NCI-H146 treated with DMSO at 0.1 percent for 48 hours (cell line): Measurements from ENCODE around the gene TAMM41.
"Not testable (repeated sequence)": the region's sequence is repeated elsewhere in the genome, so short reads cannot be mapped to it uniquely, and the experiment has no call there.

ENCODE experiments used
- DNase-seq: peaks from one replicate; lab custom pipeline; 2025; ENCODE audit not compliant: unreplicated experiment; lab: John Stamatoyannopoulos, UW

The TAMM41 gene

DNA sequence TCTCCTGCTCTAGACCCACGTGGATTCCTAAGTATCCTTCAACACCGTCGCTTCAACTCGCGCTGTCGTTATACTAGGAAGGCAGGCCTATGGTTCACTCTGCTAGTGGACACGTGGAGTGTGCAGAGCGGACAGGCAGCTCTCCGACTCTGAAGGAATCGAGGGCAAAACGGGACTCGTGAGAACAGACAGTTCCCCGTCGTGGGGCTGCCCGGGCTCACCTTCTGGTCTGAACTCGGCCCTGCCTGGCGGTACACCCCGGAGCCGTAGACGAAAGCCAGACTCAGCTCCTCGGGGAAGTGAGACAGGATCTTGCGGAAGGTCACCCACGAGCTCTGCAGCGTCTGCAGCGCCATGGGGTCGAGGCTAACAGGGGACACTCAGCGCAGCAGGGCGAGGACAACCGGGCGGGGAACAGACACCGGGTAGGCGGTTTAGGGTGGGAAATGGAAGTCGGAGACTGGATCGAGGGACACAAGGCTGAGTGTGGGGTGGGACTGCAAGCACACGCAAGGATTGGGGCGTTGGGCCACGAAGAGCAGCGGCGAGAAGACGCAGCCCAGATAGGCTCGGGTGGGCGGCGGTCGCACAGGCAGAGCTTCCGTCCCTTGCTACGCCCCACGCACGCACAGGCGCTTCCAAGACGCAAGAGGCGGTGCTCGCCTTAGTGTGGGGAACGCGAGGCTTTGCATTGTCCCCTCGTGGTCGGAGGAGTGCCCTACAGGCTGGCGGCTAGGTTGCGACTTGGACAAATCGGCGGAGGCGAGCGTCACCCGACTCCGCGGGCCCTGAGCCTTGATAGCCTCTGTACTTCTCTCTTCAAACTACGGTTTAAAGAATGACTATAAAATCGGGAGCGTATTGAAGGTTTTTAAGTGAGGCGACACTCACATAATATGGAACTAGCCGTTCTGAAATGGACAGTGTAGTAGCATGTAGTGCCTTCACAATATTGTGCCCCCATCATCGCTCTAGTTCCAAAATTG, at the start of gene TAMM41:
TAMM41 (minus strand) TSS at position 605 of the 986 bp plus-strand sequence; CDS start at position 356, 249 bp downstream.
- peak; percentile 77 for DNase-seq

DNA sequence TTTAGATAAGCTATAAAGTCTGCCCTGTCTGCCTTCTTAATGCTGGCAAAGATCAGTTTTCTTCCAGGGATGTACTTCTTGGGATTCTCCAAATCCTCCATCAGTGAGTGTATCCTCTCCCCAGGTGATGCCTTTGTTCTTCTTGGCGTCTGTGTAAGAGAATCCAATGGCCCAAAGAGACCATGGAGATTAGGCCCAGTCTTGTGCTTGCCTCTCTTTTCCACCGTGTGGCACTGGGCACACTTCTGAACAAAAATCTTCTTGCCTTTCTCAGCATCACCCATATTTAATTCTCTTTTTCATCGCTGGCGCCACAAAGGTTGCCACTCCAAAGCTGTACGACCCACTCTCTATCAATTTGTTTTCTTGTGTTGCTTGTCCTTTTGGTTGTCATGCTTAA, 32.2 kb upstream of the TAMM41 start:
- DNase-seq: no peak

- not testable (repeated sequence) for DNase-seq
Measured at GRCh38 chr3:11874707-11875106, 28.0 kb upstream of the TAMM41 start.

DNA sequence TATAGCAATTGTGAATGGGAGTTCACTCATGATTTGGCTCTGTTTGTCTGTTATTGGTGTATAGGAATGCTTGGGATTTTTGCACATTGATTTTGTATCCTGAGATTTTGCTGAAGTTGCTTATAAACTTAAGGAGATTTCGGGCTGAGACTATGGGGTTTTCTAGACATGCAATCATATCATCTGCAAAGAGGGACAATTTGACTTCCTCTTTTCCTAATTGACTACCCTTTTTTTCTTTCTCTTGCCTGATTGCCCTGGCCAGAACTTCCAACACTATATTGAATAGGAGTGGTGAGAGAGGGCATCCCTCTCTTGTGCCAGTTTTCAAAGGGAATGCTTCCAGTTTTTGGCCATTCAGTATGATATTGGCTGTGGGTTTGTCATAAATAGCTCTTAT, 17.1 kb upstream of the TAMM41 start:
- not testable (repeated sequence) for DNase-seq

- not testable (repeated sequence) for DNase-seq
Measured at GRCh38 chr3:11862584-11862983, 15.9 kb upstream of the TAMM41 start.

DNA sequence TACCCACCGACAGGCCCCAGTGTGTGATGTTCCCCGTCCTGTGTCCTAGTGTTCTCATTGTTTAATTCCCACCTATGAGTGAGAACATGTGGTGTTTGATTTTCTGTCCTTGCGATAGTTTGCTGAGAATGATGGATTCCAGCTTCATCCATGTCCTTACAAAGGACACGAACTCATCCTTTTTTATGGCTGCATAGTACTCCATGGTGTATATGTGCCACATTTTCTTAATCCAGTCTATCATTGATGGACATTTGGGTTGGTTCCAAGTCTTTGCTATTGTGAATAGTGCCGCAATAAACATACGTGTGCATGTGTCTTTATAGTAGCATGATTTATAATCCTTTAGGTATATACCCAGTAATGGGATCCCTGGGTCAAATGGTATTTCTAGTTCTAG, 15.5 kb upstream of the TAMM41 start:
- not testable (repeated sequence) for DNase-seq

DNA sequence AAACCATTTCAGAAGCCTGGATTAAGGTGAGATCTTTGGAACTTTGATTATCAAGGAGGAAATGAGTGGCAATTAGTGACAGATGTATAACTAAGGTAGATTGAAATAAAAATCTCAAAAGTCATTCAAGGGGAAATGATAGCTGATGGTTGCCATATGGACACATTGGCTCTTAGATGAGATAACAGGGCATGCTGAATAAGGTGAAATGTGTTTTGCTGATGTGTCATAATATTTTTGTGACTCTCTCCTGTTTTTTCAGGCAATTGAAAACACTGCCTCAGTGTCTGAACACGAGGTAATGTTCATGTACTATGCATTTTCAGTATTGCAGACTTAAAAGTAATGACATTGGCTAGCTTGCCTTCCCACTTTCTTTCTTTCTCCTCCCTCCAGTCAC, 13.5 kb upstream of the TAMM41 start:
- not testable (repeated sequence) for DNase-seq

GRCh38 chr3:11853450-11853849, 6.8 kb upstream of the TAMM41 start:
- DNase-seq: no peak

DNA sequence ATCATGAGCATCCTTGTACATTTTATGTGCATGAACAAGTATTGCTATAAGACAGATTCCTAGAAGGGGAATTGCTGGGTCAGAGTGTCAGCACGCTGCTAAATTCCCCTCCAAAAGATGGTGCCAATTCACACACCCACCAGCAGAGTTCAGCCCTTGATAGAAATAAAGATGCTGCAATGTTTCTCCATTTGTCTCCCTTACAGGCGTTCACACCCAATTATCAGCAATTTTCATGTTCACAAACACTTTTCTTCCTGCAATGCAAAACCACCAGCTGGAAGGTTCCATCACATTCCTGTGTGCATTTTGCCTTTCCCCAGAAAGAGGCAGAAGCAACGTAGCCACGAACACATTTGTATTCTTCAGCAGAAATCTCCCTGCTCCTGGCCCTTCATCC, 3.3 kb upstream of the TAMM41 start:
- DNase-seq: peak; percentile 3

DNA sequence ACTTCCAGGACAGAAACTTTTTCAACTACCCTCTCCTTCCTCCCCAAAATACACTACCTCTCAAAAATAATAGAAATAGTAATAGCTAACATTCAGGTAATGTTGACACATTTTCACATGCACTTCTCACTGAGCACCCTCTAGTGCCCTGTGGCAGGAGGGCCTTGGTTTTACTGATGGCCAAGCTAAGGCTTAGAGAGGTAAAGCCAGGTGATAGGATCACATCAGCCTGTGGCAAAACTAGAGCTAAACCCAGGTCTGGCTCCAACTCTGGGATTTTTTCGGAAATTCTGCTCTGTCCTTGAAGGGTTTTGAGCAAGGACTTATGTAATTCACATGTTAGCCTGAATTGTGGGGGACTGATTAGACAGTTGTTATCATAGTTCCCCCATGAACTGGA, 922 bp upstream of the TAMM41 start:
- no peak for DNase-seq

- DNase-seq: no peak
Measured at GRCh38 chr3:11845651-11846050, 1.0 kb downstream of the TAMM41 start.

GRCh38 chr3:11844891-11845290, 1.8 kb downstream of the TAMM41 start:
- DNase-seq: no peak

DNA sequence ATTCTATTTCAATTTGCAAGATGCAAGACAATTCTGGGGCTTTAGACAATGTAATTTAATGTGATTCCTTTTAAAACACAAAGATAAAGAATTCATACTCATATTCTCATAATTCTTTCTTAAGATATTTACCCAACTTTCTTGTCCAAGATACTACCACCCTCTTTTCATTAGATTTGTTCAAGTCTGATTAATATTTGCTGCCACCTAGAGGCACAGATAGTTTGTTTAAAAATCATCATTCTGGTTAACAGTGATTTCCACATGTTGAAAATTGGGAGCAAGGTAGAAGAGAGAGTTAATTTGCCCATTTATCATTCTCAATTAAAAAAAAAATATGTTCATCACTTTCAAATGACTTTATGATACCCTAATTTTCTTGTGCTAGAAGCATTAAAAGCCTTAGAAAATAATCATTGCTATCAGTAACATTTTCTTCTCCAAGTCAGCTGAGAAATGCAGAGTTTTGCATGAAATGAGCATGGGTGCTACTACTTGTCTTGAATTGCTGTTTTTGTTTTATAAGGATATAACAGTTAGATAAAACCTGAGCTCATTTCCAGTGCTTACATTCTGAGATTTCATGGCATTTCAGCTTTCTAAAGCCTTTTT, 11.6 kb downstream of the TAMM41 start:
- DNase-seq: no peak

GRCh38 chr3:11832981-11833905, 13.4 kb downstream of the TAMM41 start:
- no peak for DNase-seq

- DNase-seq: no peak
Measured at GRCh38 chr3:11829416-11829815, 17.3 kb downstream of the TAMM41 start.

GRCh38 chr3:11826628-11827265, 19.9 kb downstream of the TAMM41 start:
- DNase-seq: no peak

DNA sequence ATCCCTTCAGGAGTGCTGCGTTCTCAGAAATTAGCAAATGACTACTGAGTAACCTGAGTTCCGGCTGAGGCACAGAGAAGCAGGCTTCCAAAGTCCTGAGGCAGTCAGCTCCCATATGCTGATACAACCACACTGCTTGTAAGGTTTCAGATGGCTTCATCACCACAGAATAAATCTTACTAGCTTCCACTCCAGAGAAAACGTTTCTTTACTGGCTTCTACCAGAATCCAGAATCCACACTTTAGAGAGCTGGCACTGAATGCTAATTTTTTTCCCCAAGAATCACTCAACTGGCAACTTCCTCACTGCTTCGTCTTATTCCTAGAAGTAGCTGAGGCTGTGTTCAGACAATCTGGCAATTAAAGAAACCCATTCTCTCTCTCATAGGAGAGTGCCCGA, 21.4 kb downstream of the TAMM41 start:
- DNase-seq: no peak

DNA sequence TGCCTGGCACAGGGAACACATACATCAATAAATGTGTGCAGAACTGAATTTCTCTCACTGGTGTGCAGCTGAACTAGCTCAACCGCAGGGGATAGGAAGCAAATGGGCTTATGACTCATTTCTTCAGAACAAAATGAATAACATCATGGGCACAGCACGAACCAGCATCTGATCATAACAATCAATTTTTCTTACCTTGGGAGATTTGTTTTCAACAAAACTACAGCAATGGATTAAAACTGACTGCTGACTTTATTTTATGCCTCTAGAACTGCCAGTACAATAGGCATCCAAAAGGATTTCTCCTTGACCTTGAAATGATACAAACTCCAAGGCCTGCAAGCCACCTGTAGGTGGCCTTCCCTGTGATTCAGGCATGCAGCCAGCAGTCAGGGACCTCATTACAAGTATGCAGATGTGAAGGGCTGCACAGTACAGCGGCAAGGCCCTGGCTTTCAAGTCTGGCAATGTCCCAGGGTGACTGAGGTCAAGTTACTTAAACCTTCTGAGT, 26.1 kb downstream of the TAMM41 start:
- DNase-seq: no peak

DNA sequence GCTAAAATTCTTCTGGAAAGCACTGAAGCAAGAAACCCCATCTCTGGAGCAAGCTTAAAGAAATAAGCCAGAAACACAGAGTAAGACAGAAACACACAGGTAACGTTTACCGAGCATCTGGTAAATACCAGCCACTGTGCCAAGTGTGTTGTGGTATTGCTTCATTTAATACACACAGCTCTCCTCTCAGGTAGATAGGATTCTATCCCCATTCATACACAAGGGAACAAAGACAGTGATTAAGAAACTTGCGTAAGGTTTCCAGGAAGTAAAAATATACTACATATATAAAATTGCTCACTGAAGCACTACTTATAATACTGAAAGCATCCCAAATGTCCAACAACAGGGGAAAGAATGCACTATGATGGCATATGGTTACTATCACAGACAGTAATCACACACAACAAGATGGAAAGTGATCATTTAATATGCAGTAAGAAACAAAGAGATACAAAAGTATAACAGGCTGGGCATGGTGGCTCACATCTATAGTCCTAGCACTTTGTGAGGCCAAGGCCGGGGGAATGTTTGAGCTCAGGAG, 27.5 kb downstream of the TAMM41 start:
- no peak for DNase-seq

DNA sequence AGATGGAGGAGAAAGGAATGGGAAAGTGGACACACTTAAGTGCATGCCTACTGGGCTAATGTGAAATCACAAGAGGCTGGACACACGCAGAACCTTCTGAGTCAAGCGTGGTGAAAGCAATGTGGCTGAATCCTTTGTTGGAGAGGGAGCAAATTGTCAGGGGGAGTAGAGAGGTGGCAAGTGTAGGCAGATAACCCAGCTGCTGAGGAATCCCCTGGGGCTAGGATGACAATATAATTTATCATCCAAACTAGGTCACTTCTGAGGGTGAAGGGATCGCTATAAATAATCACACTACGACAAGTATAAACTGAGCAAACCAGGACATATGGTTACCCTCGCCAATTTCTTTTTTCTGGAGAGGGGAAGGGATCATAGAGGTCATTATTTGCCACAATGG, 28.7 kb downstream of the TAMM41 start:
- DNase-seq: peak; percentile 63
